ENCODE results near the gene ESRRG.

Gene ESRRG

DNA sequence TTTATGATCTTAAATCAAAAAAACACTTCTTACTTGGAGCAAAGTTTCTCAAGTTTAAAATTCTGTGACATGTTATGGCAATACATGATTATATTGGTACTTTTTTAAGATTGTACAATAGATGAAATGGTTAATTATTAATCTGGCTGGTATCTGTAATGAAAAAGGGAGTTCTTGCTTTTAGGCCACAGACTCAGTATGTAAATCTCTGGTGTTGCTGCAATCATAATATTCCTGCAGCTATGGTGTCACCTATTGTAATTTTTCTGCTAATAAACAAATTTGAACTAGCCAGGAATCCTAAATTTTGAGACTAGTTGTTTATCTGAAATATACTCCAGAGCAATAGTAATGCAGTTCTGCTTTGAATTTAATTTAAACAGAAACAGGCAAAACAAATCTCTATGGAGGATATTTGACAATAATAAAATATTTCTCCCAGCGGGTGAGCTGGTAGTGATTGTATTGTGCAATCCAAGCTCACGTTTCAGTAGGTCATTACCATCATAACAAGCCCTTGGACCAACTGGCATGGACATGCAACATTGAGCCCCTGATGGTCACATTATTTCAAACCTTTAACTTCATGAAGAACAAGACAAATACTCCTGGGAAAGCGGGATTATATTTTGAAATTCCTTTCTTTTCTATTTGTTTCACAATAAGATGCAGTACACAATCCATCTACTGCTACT is 222.8 kb downstream of the ESRRG start:
- no peaks in the 10 kb centered on the region for H3K27me3 ChIP-seq (ENCODE audit: insufficient read depth, low read length, poor library complexity, severe bottlenecking)
- H3F3A ChIP-seq (ENCODE audit: low read depth) = no peaks in the 10 kb centered on the region
- H3K9me2 ChIP-seq (replicated peaks; ENCODE audit: low read depth, low read length) = no peaks in the 10 kb centered on the region
- no peak overlapping the region for H3K4me2 ChIP-seq (ENCODE audit: low read depth, low read length, poor library complexity, severe bottlenecking)
- no peak overlapping the region for H2AFZ ChIP-seq (ENCODE audit: low read length)
- no peaks in the 10 kb centered on the region for H3K79me2 ChIP-seq (ENCODE audit: insufficient read depth, low read length)
- no peaks in the 10 kb centered on the region for H3K4me1 ChIP-seq (ENCODE audit: insufficient read depth, low read length, poor library complexity, severe bottlenecking)
- no peak overlapping the region for H3K4me3 ChIP-seq (ENCODE audit: low read length, poor library complexity, severe bottlenecking)
- no peaks in the 10 kb centered on the region for H3K36me3 ChIP-seq (ENCODE audit: insufficient read depth, low read length)
- H3K9me3 ChIP-seq (ENCODE audit: insufficient read depth, low read depth, low read length) = no peaks in the 10 kb centered on the region
- H3K9ac ChIP-seq (ENCODE audit: low read depth, low read length, poor library complexity, severe bottlenecking) = no peak overlapping the region
- TF ChIP-seq EZH2phosphoT487 (IDR thresholded peaks at IDR 0.05; ENCODE audit: borderline replicate concordance) = no peak
- TF ChIP-seq, protein P1, sequence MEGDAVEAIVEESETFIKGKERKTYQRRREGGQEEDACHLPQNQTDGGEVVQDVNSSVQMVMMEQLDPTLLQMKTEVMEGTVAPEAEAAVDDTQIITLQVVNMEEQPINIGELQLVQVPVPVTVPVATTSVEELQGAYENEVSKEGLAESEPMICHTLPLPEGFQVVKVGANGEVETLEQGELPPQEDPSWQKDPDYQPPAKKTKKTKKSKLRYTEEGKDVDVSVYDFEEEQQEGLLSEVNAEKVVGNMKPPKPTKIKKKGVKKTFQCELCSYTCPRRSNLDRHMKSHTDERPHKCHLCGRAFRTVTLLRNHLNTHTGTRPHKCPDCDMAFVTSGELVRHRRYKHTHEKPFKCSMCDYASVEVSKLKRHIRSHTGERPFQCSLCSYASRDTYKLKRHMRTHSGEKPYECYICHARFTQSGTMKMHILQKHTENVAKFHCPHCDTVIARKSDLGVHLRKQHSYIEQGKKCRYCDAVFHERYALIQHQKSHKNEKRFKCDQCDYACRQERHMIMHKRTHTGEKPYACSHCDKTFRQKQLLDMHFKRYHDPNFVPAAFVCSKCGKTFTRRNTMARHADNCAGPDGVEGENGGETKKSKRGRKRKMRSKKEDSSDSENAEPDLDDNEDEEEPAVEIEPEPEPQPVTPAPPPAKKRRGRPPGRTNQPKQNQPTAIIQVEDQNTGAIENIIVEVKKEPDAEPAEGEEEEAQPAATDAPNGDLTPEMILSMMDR (conservative IDR thresholded peaks at IDR 0.05; ENCODE audit: low read length) = no peak
- H4K20me1 ChIP-seq (ENCODE audit: insufficient read depth, low read length, poor library complexity, severe bottlenecking) = no peaks in the 10 kb centered on the region

DNA sequence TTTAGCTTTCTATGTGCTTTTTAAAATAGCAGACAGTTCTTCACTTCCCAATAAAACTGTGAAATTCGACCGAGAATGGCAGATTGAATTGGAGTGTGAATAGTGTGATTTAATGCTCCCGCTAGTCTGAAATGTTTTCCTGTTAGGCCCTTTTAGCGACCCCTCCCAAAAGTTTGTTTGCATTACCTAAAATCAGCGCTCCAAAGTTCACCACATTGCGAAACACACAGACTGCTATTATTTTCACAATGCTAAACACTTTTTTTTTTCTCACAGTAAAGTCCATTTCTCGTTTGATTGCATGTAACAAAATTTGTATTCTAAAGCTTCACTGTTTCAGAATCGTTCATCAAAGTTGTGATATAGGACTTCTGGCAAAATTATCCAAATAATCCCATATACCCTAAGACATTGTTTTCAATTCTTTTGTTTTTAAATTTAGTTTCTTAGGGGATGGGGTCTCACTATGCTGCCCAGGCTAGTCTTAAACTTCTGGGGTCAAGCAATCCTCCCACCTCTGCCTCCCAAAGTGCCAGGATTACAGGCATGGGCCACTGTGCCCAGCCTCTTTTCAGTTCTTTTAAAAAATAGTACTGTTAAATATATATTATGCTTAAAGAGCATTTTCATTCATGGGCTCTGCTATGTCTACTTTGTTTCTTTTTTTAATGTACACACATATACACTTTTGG is 223.5 kb downstream of the ESRRG start:
- TF ChIP-seq, protein P1 (conservative IDR thresholded peaks at IDR 0.05; ENCODE audit: low read length) = no peak
- no peak for TF ChIP-seq EZH2phosphoT487 (IDR thresholded peaks at IDR 0.05; ENCODE audit: borderline replicate concordance)
- Histone ChIP-seq H3K9me2 (replicated peaks; ENCODE audit: low read depth, low read length) (no peaks in the 10 kb centered on the region), H3K27me3 (ENCODE audit: insufficient read depth, low read length, poor library complexity, severe bottlenecking) (no peaks in the 10 kb centered on the region), H3K4me3 (ENCODE audit: low read length, poor library complexity, severe bottlenecking) (no peak overlapping the region), H2AFZ (ENCODE audit: low read length) (no peak overlapping the region), H3K36me3 (ENCODE audit: insufficient read depth, low read length) (no peaks in the 10 kb centered on the region), H3F3A (ENCODE audit: low read depth) (no peaks in the 10 kb centered on the region), H3K9me3 (ENCODE audit: insufficient read depth, low read depth, low read length) (no peaks in the 10 kb centered on the region), H3K9ac (ENCODE audit: low read depth, low read length, poor library complexity, severe bottlenecking) (no peak overlapping the region), H4K20me1 (ENCODE audit: insufficient read depth, low read length, poor library complexity, severe bottlenecking) (no peaks in the 10 kb centered on the region), H3K4me2 (ENCODE audit: low read depth, low read length, poor library complexity, severe bottlenecking) (no peak overlapping the region), H3K79me2 (ENCODE audit: insufficient read depth, low read length) (no peaks in the 10 kb centered on the region), H3K4me1 (ENCODE audit: insufficient read depth, low read length, poor library complexity, severe bottlenecking) (no peaks in the 10 kb centered on the region)

DNA sequence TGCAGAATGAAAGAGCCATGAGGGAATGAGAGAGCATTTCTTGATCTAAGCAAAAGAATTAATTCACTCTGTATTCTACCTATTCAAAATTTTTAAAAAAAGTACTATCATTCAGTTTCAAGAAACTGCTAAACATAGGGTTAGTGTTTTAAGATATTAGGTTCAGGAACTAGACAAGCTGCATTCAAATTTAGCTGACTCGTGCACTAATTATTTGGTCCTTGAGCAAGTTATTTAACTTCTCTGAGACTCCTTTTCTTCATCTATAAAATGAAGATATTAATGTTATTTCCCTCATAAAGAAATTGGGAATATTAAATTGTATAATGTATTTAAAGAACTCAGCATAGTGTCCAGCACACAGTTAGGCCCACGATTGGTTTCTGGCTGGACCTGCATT is 225.0 kb downstream of the ESRRG start:
- Histone ChIP-seq H2AFZ (ENCODE audit: low read length) (no peak overlapping the region), H3K79me2 (ENCODE audit: insufficient read depth, low read length) (no peaks in the 10 kb centered on the region), H3F3A (ENCODE audit: low read depth) (no peaks in the 10 kb centered on the region), H3K9me2 (replicated peaks; ENCODE audit: low read depth, low read length) (no peaks in the 10 kb centered on the region), H3K27me3 (ENCODE audit: insufficient read depth, low read length, poor library complexity, severe bottlenecking) (no peaks in the 10 kb centered on the region), H4K20me1 (ENCODE audit: insufficient read depth, low read length, poor library complexity, severe bottlenecking) (no peaks in the 10 kb centered on the region), H3K4me3 (ENCODE audit: low read length, poor library complexity, severe bottlenecking) (no peak overlapping the region), H3K4me1 (ENCODE audit: insufficient read depth, low read length, poor library complexity, severe bottlenecking) (no peaks in the 10 kb centered on the region), H3K36me3 (ENCODE audit: insufficient read depth, low read length) (no peaks in the 10 kb centered on the region), H3K4me2 (ENCODE audit: low read depth, low read length, poor library complexity, severe bottlenecking) (no peak overlapping the region), H3K9ac (ENCODE audit: low read depth, low read length, poor library complexity, severe bottlenecking) (no peak overlapping the region), H3K9me3 (ENCODE audit: insufficient read depth, low read depth, low read length) (no peaks in the 10 kb centered on the region)
- TF ChIP-seq EZH2phosphoT487 (IDR thresholded peaks at IDR 0.05; ENCODE audit: borderline replicate concordance) = no peak
- TF ChIP-seq, protein P1 (conservative IDR thresholded peaks at IDR 0.05; ENCODE audit: low read length) = no peak

Measured in Loucy (cell line).